Measurements from ENCODE around the gene STIP1.

STIP1 gene

DNA sequence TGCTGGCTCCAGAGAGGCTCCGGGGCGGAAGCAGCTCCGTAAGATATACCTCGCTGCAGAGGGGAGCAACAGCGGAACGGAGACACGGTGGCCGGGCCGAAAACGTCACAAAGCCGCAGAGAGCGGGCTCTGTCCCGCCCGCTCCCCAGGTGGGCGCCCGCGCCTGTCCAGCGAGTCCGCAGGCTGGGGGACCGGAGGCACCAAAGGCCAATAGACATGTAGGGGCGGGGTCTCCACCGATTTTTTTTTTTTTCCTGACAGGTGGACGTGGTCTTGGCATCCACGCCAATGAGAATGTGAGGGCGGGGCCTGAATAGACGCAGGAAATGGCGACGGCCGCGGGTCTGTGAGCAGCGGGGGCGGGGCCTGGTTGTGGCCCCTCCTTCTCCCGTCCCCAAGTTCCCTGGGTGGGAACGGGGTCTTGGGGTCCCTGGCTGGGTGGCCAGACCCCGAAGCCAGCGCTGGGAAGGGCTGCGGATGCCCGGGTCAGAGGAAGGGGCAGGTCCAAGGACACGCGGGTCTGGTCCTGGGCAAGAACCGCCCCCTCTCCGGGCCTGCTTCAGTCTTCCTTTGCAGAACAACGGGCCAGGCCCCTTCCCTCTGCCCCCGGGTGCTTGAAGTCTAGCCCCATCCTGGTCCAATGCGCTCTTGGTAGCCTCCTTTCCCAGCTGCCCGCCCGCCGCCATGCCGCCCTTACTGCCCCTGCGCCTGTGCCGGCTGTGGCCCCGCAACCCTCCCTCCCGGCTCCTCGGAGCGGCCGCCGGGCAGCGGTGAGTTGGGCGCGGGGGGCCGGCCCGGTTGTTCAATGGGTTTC, 44.4 kb downstream of the STIP1 start, which contains the start of gene DNAJC4:
TSS of gene DNAJC4 (plus strand) at position 378 of the 814 bp plus-strand sequence. CDS start at position 685, 307 bp downstream.
- peak; percentile 88 to 93 (median 92) for DNase-seq
- Histone ChIP-seq H3K36me3 (ENCODE audit: control insufficient read depth in 4 of 4, insufficient read depth in 4 of 4, low read length in 3 of 4) (peaks cover 0 to 4% (median 0%) of the 10 kb centered on the region in 4 experiments), H3K4me3 (ENCODE audit: control insufficient read depth in 1 of 7, extremely low read depth in 1 of 7, insufficient read depth in 4 of 7, low read depth in 2 of 7, low read length in 6 of 7) (peak within 1 kb of the TSS; percentile 72 to 92 (median 77)), H3K27me3 (replicated peaks in 2 of 5; ENCODE audit: control insufficient read depth in 4 of 5, insufficient read depth in 5 of 5, low read length in 4 of 5) (no peaks in the 10 kb centered on the region), H3K9me3 (ENCODE audit: control extremely low read depth in 1 of 5, control insufficient read depth in 4 of 5, insufficient read depth in 2 of 5, low read depth in 1 of 5, low read length in 4 of 5) (no peaks in the 10 kb centered on the region), H3K27ac (ENCODE audit: insufficient read depth in 1 of 2, low read depth in 1 of 2, low read length in 2 of 2, poor library complexity in 1 of 2, severe bottlenecking in 2 of 2) (peak within 1 kb of the TSS; percentile 40 to 83), H3K4me1 (ENCODE audit: control extremely low read depth in 1 of 4, control insufficient read depth in 4 of 4, insufficient read depth in 4 of 4, low read length in 3 of 4) (peaks cover 0 to 60% (median 58%) of the 10 kb centered on the region in 4 experiments)
- ChIA-PET CTCF (interaction anchor here (0.5 to 5.4 kb wide), 3 partner anchors 24 to 74 kb away, joined by 3 to 58 read pairs (median 4); partner anchors contain the start of gene FERMT3), POLR2A (interaction anchor here (0.6 to 3.1 kb wide), 5 partner anchors 11 to 71 kb away, joined by 3 to 12 read pairs (median 4); partner anchors contain the start of genes FERMT3 and FKBP2)
- under 1% methylated on average over 60 of the region's 62 CpGs for WGBS (ENCODE audit: insufficient coverage)

DNA sequence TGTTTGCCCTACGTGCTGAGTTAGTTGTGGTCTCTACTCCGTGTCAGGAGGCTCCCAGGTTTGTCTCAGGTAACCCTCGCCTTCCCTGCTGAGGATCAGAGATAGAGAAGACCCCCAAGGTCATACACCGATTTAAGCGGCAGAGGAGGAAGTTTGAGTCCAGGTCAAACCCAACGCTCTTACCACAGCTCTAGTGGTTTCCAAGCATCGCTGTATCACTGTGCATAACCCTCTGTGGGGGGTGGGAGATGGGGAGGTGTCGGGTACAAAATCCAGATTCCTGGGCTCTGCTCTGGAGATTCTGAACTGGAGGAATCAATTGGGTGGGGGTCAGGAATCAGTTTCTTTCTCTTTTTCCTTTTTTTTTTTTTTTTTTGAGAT, 45.0 kb downstream of the STIP1 start:
- Histone ChIP-seq H3K36me3 (ENCODE audit: control insufficient read depth in 4 of 4, insufficient read depth in 4 of 4, low read length in 3 of 4) (peaks cover 0 to 4% (median 0%) of the 10 kb centered on the region in 4 experiments), H3K9me3 (ENCODE audit: control extremely low read depth in 1 of 5, control insufficient read depth in 4 of 5, insufficient read depth in 2 of 5, low read depth in 1 of 5, low read length in 4 of 5) (no peaks in the 10 kb centered on the region), H3K4me1 (ENCODE audit: control extremely low read depth in 1 of 4, control insufficient read depth in 4 of 4, insufficient read depth in 4 of 4, low read length in 3 of 4) (peaks cover 0 to 59% (median 57%) of the 10 kb centered on the region in 4 experiments), H3K27me3 (replicated peaks in 2 of 5; ENCODE audit: control insufficient read depth in 4 of 5, insufficient read depth in 5 of 5, low read length in 4 of 5) (no peaks in the 10 kb centered on the region), H3K4me3 (ENCODE audit: control insufficient read depth in 1 of 7, extremely low read depth in 1 of 7, insufficient read depth in 4 of 7, low read depth in 2 of 7, low read length in 6 of 7) (peak overlapping the region; percentile 72 to 92 (median 77)), H3K27ac (ENCODE audit: insufficient read depth in 1 of 2, low read depth in 1 of 2, low read length in 2 of 2, poor library complexity in 1 of 2, severe bottlenecking in 2 of 2) (peak overlapping the region in 1 of 2 experiments; percentile 83)
- WGBS (ENCODE audit: insufficient coverage): 0% methylated on average over 3 of the region's 8 CpGs
- CTCF ChIA-PET: interaction anchor here (0.5 to 5.4 kb wide), 3 partner anchors 20 to 70 kb away, joined by 4 to 58 read pairs (median 6); partner anchors contain the start of genes FERMT3 and PLCB3
- POLR2A ChIA-PET: interaction anchor here (1.2 to 3.1 kb wide), 4 partner anchors 10 to 24 kb away, joined by 3 to 12 read pairs (median 4); partner anchors contain the start of genes FERMT3 and FKBP2
- DNase-seq: peak; percentile 53 to 86 (median 83)

DNA sequence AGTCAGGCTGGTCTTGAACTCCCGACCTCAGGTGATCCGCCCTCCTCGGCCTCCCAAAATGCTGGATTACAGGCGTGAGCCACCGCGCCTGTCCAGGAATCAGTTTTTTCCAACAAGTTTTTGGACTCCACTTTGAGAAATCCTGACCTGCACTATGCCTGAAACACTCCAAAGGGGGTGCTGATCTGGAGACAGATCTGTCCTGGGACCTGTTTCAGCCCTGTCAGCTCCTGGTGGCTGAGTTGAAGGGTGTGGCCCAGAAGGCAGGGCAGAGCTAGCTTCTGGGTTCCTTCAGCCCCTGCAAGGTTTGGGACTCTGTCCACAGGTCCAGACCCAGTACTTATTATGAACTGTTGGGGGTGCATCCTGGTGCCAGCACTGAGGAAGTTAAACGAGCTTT, 45.6 kb downstream of the STIP1 start:
- Histone ChIP-seq H3K36me3 (ENCODE audit: control insufficient read depth in 4 of 4, insufficient read depth in 4 of 4, low read length in 3 of 4) (peaks cover 0 to 4% (median 0%) of the 10 kb centered on the region in 4 experiments), H3K4me1 (ENCODE audit: control extremely low read depth in 1 of 4, control insufficient read depth in 4 of 4, insufficient read depth in 4 of 4, low read length in 3 of 4) (peaks cover 0 to 56% (median 53%) of the 10 kb centered on the region in 4 experiments), H3K27ac (ENCODE audit: insufficient read depth in 1 of 2, low read depth in 1 of 2, low read length in 2 of 2, poor library complexity in 1 of 2, severe bottlenecking in 2 of 2) (no peak overlapping the region), H3K9me3 (ENCODE audit: control extremely low read depth in 1 of 5, control insufficient read depth in 4 of 5, insufficient read depth in 2 of 5, low read depth in 1 of 5, low read length in 4 of 5) (no peaks in the 10 kb centered on the region), H3K27me3 (replicated peaks in 2 of 5; ENCODE audit: control insufficient read depth in 4 of 5, insufficient read depth in 5 of 5, low read length in 4 of 5) (no peaks in the 10 kb centered on the region), H3K4me3 (ENCODE audit: control insufficient read depth in 1 of 7, extremely low read depth in 1 of 7, insufficient read depth in 4 of 7, low read depth in 2 of 7, low read length in 6 of 7) (peak overlapping the region in 1 of 7 experiments; percentile 21)
- ChIA-PET POLR2A (interaction anchor here (1.2 to 3.1 kb wide), 3 partner anchors 10 to 25 kb away, joined by 3 to 12 read pairs (median 4); partner anchors contain the start of genes FERMT3 and FKBP2), CTCF (interaction anchor here (0.9 to 5.4 kb wide), 5 partner anchors 16 to 71 kb away, joined by 3 to 58 read pairs (median 3); partner anchors contain the start of genes FERMT3 and PLCB3)
- no peak for DNase-seq
- 84% methylated on average over 6 of the region's 7 CpGs for WGBS (ENCODE audit: insufficient coverage)

DNA sequence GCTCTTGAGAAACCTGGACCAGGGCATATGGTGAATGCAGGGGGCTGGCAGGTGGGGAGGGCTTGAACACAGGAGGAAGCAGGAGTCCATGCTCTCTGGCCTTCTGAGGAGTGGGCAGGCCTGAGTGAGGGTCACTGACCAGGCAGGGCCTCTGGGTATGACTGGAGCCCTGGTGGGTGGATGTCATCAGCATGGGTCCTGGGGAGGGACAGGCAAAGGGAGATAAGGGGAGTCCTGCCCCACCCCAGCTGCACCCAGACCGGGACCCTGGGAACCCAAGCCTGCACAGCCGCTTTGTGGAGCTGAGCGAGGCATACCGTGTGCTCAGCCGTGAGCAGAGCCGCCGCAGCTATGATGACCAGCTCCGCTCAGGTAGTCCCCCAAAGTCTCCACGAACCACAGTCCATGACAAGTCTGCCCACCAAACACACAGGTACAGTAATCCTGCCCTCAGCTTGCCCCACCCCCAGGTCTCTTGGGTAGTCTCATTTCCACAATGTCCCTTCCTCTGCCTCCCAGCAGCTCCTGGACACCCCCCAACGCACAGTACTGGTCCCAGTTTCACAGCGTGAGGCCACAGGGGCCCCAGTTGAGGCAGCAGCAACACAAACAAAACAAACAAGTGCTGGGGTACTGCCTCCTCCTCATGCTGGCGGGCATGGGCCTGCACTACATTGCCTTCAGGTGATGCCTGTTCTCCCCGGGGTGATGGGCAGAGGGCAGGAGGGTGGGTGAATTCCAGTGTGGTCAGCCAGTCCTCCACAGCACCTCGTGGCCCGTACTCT, 46.4 kb downstream of the STIP1 start:
- no peak overlapping the region for H3K27ac ChIP-seq (ENCODE audit: insufficient read depth in 1 of 2, low read depth in 1 of 2, low read length in 2 of 2, poor library complexity in 1 of 2, severe bottlenecking in 2 of 2)
- ChIA-PET CTCF (interaction anchor here (0.6 to 5.4 kb wide), 9 partner anchors 13 to 1367 kb away, joined by 3 to 58 read pairs (median 5); partner anchors contain the start of genes FERMT3 and PLCB3), POLR2A (interaction anchor here (1.2 to 3.1 kb wide), 2 partner anchors 9 to 26 kb away, joined by 3 to 12 read pairs; partner anchors contain the start of genes FERMT3 and FKBP2)
- H3K4me1 ChIP-seq (ENCODE audit: control extremely low read depth in 1 of 4, control insufficient read depth in 4 of 4, insufficient read depth in 4 of 4, low read length in 3 of 4): peaks cover 0 to 47% (median 44%) of the 10 kb centered on the region in 4 experiments
- H3K9me3 ChIP-seq (ENCODE audit: control extremely low read depth in 1 of 5, control insufficient read depth in 4 of 5, insufficient read depth in 2 of 5, low read depth in 1 of 5, low read length in 4 of 5): no peaks in the 10 kb centered on the region
- 90% methylated on average over 15 of the region's 15 CpGs for WGBS (ENCODE audit: insufficient coverage)
- peaks cover 0 to 5% (median 3%) of the 10 kb centered on the region in 4 experiments for H3K36me3 ChIP-seq (ENCODE audit: control insufficient read depth in 4 of 4, insufficient read depth in 4 of 4, low read length in 3 of 4)
- DNase-seq: no peak
- no peaks in the 10 kb centered on the region for H3K27me3 ChIP-seq (replicated peaks in 2 of 5; ENCODE audit: control insufficient read depth in 4 of 5, insufficient read depth in 5 of 5, low read length in 4 of 5)
- H3K4me3 ChIP-seq (ENCODE audit: control insufficient read depth in 1 of 7, extremely low read depth in 1 of 7, insufficient read depth in 4 of 7, low read depth in 2 of 7, low read length in 6 of 7): no peak overlapping the region

DNA sequence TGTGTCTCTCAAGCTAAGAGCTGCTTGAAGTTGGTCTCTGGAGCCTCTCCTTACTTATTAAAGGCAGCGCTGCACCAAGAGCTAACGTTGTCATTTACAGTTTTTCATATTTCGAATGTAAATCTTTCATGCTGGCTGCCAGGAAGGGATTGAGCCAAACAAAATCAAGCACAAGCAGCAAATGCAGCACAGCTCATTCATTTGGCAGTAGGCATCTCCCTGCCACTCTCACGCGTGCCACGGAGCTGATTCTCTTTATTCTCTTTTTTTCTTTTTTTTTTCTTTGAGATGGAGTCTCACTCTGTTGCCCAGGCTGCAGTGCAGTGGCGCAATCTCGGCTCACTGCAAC, 47.0 kb downstream of the STIP1 start:
- ChIA-PET CTCF (interaction anchor here (0.6 to 5.4 kb wide), 5 partner anchors 13 to 1367 kb away, joined by 3 to 58 read pairs (median 6); partner anchors contain the start of gene FERMT3), POLR2A (no interaction called here)
- no peak overlapping the region for H3K4me3 ChIP-seq (ENCODE audit: control insufficient read depth in 1 of 7, extremely low read depth in 1 of 7, insufficient read depth in 4 of 7, low read depth in 2 of 7, low read length in 6 of 7)
- peaks cover 0 to 11% (median 6%) of the 10 kb centered on the region in 4 experiments for H3K36me3 ChIP-seq (ENCODE audit: control insufficient read depth in 4 of 4, insufficient read depth in 4 of 4, low read length in 3 of 4)
- 92% methylated on average over 6 of the region's 8 CpGs for WGBS (ENCODE audit: insufficient coverage)
- no peak overlapping the region for H3K27ac ChIP-seq (ENCODE audit: insufficient read depth in 1 of 2, low read depth in 1 of 2, low read length in 2 of 2, poor library complexity in 1 of 2, severe bottlenecking in 2 of 2)
- no peaks in the 10 kb centered on the region for H3K27me3 ChIP-seq (replicated peaks in 2 of 5; ENCODE audit: control insufficient read depth in 4 of 5, insufficient read depth in 5 of 5, low read length in 4 of 5)
- no peak for DNase-seq
- peaks cover 0 to 44% (median 42%) of the 10 kb centered on the region in 4 experiments for H3K4me1 ChIP-seq (ENCODE audit: control extremely low read depth in 1 of 4, control insufficient read depth in 4 of 4, insufficient read depth in 4 of 4, low read length in 3 of 4)
- H3K9me3 ChIP-seq (ENCODE audit: control extremely low read depth in 1 of 5, control insufficient read depth in 4 of 5, insufficient read depth in 2 of 5, low read depth in 1 of 5, low read length in 4 of 5): no peaks in the 10 kb centered on the region

DNA sequence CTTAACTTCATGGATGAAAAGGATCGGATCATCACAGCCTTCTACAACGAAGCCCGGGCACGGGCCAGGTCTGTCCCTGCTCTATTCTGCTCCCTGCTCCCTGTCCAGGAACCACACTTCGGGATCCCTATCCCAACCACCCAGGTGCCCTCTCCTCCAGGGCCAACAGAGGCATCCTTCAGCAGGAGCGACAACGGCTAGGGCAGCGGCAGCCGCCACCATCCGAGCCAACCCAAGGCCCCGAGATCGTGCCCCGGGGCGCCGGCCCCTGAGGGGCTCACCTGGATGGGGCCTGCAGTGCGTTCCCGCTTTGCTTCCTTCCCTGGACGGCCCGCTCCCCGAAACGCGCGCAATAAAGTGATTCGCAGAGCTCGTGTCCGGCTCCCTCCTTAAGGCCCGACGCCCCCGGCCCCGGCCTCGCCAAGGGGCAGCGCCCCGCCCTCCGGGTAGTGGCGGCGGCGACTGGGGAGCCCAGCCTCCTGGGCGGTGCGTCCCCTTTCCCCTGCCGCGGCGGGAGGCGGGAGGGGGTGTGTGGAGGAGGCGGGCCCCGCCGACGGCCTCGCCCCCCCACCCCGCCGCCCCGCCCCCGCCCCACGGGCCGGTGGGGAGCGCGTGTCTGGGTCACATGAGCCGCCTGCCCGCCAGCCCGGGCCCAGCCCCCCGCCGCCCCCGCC, 48.1 kb downstream of the STIP1 start, which contains the start of gene VEGFB:
TSS of gene VEGFB (plus strand) at position 672 of the 674 bp plus-strand sequence. CDS start 250 bp downstream, outside the sequence.
- ChIA-PET CTCF (interaction anchor here (1.3 to 5.4 kb wide), 3 partner anchors 11 to 28 kb away, joined by 6 to 58 read pairs (median 13); partner anchors contain the start of gene FERMT3), POLR2A (interaction anchor here (1.0 kb wide), 1 partner anchor 26 kb away, joined by 3 read pairs; no protein-coding TSS in a partner anchor)
- Histone ChIP-seq H3K4me3 (ENCODE audit: control insufficient read depth in 1 of 7, extremely low read depth in 1 of 7, insufficient read depth in 4 of 7, low read depth in 2 of 7, low read length in 6 of 7) (peak within 1 kb of the TSS; percentile 29 to 84 (median 70)), H3K9me3 (ENCODE audit: control extremely low read depth in 1 of 5, control insufficient read depth in 4 of 5, insufficient read depth in 2 of 5, low read depth in 1 of 5, low read length in 4 of 5) (no peaks in the 10 kb centered on the region), H3K36me3 (ENCODE audit: control insufficient read depth in 4 of 4, insufficient read depth in 4 of 4, low read length in 3 of 4) (peaks cover 0 to 21% (median 16%) of the 10 kb centered on the region in 4 experiments), H3K27ac (ENCODE audit: insufficient read depth in 1 of 2, low read depth in 1 of 2, low read length in 2 of 2, poor library complexity in 1 of 2, severe bottlenecking in 2 of 2) (peak within 1 kb of the TSS in 1 of 2 experiments; percentile 58), H3K27me3 (replicated peaks in 2 of 5; ENCODE audit: control insufficient read depth in 4 of 5, insufficient read depth in 5 of 5, low read length in 4 of 5) (no peaks in the 10 kb centered on the region), H3K4me1 (ENCODE audit: control extremely low read depth in 1 of 4, control insufficient read depth in 4 of 4, insufficient read depth in 4 of 4, low read length in 3 of 4) (peaks cover 0 to 44% (median 41%) of the 10 kb centered on the region in 4 experiments)
- WGBS (ENCODE audit: insufficient coverage): 9% methylated on average over 47 of the region's 62 CpGs
- DNase-seq: peak in 2 of 3 donors; percentile 54 to 60
